Measurements from ENCODE around the gene IKBKE. TPM values are rescaled to one million over a fixed set of nuclear protein-coding genes. Genes with fewer than 3 reads are reported as not detected.

The IKBKE gene
- polyA plus RNA-seq, 1 donor, result 5.2 TPM

DNA sequence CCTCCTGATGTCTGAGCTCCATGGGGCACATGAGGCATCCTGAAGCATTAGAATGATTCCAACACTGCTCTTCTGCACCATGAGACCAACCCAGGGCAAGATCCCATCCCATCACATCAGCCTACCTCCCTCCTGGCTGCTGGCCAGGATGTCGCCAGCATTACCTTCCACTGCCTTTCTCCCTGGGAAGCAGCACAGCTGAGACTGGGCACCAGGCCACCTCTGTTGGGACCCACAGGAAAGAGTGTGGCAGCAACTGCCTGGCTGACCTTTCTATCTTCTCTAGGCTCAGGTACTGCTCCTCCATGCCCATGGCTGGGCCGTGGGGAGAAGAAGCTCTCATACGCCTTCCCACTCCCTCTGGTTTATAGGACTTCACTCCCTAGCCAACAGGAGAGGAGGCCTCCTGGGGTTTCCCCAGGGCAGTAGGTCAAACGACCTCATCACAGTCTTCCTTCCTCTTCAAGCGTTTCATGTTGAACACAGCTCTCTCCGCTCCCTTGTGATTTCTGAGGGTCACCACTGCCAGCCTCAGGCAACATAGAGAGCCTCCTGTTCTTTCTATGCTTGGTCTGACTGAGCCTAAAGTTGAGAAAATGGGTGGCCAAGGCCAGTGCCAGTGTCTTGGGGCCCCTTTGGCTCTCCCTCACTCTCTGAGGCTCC lies 26.0 kb downstream of the IKBKE start:
- no peak for DNase-seq

GRCh38 chr1:206497363-206497762 lies 27.1 kb downstream of the IKBKE start:
- DNase-seq, result no peak

DNA sequence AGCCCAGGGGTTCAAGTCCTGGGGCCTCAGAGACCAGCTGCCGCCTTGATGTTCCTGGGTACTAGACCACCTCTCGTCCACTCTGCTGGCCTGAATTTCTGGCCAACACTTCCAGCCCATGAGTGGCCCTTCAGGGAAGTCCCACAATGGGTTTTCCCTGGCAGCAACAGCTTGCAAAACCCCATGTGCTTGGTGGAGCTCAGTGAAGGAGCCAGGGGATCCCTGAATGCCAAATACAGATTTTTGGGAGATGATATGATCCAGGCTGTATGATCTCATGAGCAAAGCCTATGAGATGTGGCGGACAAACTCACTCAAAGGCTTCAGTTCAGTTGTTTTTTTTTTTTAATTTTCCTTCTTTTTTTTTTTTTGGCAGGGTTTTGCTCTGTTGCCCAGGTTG lies 27.5 kb downstream of the IKBKE start:
- DNase-seq, result no peak

DNA sequence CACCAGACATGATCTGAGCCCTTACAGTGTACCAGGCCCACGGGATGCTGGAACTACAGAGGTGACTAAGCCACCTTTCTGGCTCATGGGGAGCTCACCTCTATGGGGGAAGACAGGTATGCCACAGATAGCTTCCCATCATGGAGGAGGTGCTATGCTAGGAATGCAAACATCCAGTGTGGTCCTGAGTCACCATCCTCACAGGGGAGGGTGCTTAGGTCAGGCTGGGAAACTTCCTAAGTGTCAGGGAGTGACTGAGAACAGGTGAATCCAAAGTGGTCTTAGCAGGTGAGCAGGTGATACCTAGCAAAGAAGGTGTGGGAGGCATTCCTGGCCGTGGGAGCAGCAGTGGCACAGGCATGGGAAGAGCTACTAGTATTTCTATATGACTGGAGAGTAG lies 28.4 kb downstream of the IKBKE start:
- DNase-seq, result no peak

GRCh38 chr1:206500046-206500445 lies 29.8 kb downstream of the IKBKE start:
- DNase-seq, result no peak

DNA sequence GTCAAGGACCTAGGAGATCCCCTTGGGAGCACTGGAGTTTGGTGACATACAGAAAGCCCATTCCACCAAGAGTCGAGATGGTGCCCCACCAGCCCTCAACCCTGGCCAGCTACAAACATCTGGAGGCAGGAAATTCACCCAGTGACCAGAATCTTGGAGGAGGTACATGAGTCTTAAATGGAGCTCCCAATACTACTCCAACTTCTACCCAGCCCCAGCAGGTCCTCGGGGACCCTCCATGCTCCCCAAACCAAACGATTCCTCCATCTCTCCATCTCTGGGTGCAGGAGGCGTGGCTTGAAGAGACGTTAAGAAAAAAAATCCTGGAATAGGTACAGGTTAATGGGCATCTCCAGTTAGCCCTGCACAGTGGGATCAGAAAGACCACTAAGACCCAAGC lies 31.6 kb downstream of the IKBKE start:
- no peak for DNase-seq

DNA sequence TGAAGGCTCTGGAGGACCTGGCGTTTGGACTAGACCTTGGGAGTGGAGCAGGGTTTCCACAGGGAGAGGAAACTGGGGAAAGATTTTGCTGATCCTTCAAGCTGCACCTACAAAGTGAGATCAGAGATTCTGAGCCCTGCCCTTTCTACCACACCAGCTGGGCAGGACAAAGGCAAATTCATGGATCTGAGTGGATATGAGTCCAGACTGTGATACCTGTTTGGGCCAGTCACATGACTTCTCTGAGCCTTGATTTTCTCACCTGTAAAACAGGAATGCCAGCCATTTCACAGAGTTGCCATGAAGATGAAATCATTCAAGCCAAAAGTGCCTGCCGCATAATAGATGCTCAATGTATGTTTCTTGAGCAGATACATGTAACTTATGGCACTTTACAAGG lies 32.1 kb downstream of the IKBKE start:
- DNase-seq, result no peak

- no peak for DNase-seq
Observed at GRCh38 chr1:206502812-206503211, 32.5 kb downstream of the IKBKE start.

- DNase-seq, result no peak
Observed at GRCh38 chr1:206503591-206504362, 33.5 kb downstream of the IKBKE start.

DNA sequence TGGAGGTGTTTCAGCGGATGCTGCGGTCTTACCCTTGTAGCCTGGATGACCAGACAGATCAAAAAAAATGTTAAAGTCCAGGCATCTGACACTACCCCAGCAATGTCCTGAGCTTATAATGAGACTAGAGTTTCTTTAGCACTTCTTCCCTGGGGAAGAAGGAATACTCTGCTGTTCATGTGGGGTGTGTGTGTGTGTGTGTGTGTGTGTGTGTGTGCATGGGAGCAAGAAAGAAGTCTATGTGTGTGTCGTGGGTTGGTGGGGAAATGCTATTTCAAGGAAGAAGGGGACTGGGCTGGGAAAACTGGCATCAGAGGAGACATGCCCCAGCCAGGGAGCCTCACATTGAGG lies 34.1 kb downstream of the IKBKE start:
- DNase-seq, result no peak

DNA sequence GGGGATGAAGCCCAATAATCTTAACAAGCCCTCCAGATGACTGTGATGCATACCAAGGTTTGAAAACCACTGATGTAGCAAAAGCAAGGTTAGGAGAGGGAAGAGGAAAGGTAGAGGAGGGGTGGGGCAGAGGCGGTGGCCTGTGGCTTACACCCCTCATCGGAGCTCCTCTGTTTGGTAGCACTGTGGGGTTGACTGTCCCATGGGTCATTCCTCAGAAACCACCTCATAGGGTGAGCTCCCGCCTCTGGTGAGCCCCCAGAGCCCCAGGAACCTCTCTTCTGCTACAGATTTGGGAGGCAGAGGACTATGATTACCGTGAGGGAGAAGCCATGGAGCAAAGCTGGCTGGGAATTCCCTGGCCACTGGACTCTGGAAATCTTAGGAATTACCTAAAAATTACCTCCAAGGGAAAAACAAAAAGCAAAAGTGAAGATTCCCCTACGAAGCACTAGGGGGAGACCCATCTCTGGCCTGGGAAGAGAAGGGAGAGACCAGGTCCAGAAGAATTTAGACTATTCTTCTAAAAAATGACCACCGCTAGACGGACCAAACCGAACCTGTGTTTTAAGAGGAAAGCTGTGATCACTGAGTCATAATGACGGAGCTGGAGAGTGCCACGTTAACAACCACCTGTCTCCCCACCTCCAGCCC lies 35.6 kb downstream of the IKBKE start:
- no peak for DNase-seq

GRCh38 chr1:206506405-206507283 lies 36.4 kb downstream of the IKBKE start:
- no peak for DNase-seq

- no peak for DNase-seq
Observed at GRCh38 chr1:206507284-206508129, 37.2 kb downstream of the IKBKE start, which contains the start of gene RASSF5. Gene RASSF5, plus strand, starts transcription at chr1:206507531. Its CDS starts 72 bp downstream, at chr1:206507603.

DNA sequence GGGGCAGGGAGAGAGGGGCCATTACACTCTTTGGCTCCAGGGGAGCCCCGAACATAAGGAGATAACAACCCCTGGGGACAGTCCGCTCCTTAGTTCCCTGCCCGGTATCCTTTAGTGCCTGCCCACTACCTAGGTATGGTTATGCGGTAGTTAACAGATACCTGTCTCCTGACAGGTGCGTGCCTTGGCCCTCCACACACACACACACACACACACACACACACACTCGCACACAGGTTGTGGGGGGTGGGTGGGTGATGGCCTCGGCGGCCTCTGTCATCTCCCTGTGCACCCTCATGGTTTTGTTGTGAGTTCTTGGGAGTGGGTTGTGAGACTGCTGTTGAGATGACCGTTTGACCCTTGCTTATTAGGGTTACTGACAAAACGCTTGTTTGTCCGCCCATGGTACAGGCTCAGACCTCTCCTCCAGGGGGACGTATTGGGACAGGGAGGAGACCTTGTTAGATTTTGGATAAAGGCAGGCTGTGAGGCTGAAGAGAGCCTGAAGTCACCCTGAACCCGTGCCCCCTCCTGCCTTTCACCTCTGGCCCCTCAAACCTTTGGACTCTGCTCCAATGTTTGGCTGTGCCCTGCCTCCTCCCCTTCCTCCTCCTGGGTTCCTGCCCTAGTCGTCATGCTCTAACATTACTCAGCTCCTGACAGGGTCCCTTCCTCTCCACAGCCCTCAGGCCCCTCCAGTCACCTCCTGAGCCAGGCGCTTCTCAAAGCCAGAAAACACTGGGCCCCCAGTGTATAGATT lies 38.0 kb downstream of the IKBKE start:
- DNase-seq, result no peak

DNA sequence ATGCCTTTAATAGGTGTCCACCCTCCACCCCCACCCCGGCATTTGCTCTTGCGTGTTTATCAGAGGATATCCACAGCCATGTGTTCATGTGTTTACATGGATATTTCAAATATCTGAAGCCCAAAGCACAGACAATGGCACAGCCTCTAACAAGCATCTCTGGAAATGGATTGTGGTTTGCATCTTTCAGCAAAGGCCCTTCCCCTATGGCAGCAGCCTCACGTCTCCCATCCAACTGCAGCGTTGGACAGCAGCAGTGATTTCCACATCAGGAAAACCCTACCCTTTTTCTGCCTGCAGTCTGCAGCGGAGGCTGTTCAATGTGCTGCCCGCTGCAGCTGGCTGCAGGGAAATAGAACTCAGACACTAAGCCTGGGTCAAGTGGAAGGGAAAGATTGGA lies 38.7 kb downstream of the IKBKE start:
- no peak for DNase-seq

DNA sequence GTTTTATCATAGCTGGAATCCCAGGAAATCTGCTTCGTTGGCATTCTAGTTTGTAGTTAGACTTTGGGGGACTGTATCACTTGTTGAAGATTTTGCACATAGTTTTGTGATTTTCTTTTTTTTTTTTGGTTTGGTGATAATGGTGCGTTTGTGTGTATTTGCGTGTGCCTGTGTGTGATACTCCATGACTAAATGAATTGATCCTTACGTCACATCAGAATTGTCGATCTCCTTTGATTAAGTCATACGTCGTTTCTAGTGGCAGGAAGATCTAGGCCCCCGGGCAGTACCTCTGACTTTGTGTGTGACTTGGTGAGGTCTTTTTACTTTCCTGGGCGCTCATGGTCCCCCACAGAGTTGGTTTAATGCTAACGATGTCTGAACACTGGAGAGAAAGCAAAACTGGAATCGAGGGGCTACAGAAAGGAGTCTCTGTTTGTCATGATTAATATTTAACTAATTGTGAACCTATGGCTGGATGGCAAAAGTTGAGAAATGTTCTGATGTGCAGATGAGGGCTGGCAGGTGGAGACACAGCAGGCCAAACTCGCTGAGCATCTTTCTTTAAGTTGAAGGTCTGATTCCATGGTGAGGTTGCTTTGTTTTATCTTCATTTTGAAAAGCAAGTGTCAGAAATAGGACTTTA lies 39.5 kb downstream of the IKBKE start:
- no peak for DNase-seq

DNA sequence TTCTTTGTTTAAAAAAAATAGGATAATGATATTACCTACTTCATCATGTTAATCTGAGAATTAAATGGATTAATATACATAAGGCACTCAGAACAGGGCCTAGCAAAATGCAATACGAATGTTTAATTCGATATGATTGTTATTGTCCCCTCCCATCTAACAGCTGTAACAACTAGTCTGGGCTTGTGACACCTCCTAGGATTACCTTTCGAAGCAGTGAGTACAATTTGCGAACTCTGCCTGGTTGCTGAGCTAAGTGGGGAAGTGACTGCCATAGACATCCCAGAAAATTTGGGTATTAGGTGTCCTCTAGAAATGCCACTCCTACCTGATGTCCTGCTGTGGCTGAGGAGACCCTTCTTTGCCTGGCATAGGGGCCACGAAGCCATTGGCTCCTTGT lies 40.1 kb downstream of the IKBKE start:
- DNase-seq, result no peak

DNA sequence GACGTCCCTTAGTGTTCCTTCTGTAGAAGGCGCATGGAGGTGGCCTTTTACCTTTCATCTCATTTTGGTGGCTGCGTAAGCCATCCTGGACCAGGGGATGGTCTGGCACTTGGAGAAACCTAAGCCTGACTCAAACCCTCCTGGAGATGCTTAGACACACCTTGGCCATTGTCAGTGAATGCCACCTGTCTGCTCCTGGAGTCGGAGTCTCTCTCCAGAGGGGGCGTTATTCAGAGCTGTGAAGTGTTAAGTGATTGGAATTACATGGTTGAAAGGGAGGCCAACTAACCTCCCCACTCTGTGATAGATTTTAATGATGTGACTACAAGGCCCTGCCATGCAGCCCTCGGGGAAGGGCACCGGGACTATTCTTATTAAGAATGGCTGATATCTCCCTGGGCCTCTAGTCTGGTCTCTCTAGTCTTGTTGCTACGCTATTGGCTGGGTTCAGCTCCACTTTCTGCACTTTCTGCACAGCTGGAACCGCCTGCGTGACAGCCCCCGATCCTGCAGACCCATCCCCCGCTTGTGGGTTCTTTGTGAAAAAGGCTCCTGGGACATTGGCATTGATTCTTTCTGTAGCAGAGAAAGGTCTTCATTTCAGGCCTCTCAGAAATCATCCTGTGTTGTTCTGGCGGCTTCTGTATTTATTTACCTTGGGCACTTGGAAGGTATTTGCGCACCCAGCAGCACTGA lies 41.2 kb downstream of the IKBKE start:
- no peak for DNase-seq

DNA sequence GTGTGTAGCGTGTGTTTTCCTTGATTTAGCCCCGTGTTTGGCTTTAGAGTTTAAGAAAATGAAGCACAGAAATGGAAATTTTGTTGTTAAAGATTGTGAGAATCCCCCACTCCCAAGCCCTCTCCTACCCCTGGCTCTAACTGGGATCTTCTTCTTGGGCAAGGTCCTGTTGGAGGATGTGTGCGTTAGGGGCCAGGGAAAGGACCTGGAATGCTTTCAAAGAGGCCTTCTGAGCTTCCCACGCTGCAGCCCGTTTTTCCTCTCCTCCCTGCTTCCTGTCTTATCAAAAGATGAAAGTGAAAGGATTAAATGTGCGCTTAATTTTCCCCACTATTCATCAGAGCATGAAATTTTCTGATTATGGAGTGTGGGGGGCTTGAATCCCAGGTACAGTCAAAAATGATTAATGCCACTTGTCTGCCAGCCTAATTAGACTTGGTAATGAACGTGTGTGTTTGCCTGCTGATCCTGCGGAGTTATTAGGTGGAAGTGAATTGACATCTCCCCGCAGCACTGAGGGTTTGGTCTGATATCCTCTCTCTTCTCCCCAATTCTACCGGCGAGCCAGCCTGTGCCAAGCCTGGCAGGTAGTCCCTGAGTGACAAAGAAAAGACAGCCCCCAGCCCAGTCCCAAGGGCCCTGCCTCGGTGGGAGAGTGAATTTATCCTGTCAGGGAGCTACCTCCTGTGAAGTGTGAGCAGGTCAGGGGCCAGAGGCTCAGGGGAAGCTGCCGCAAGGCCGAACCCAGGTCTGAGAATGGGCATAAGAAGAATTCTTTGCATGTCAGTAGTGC lies 42.0 kb downstream of the IKBKE start:
- DNase-seq, result no peak
